GM23338 (cell line): ENCODE data around the gene ANKRD44.

Experiments
- EZH2 ChIP-seq: fragments of 200-600 bp; sonication (generic); IDR thresholded peaks from one replicate; pipeline ENCODE4 v1.8.0; 2017; ENCODE audit warnings: antibody characterized with exemption, mild to moderate bottlenecking, low read depth; ENCODE audit not compliant: unreplicated experiment
- POLR2AphosphoS5 ChIP-seq: IDR thresholded peaks from 2 replicates; pipeline ENCODE4 v1.6.1; 2016; ENCODE audit warnings: antibody characterized with exemption, low read depth
- TF ChIP-seq, protein P1 (sequence below), 2 experiments: fragments of 200-600 bp in 1 of 2; sonication (generic) in 1 of 2; conservative IDR thresholded peaks; 2 replicates each; pipeline versions ENCODE4 v1.5.1 to v1.6.1; 2016 to 2017; ENCODE audit warnings: antibody characterized with exemption in 2 of 2, low read depth in 2 of 2, mild to moderate bottlenecking in 2 of 2, moderate library complexity in 1 of 2

DNA sequence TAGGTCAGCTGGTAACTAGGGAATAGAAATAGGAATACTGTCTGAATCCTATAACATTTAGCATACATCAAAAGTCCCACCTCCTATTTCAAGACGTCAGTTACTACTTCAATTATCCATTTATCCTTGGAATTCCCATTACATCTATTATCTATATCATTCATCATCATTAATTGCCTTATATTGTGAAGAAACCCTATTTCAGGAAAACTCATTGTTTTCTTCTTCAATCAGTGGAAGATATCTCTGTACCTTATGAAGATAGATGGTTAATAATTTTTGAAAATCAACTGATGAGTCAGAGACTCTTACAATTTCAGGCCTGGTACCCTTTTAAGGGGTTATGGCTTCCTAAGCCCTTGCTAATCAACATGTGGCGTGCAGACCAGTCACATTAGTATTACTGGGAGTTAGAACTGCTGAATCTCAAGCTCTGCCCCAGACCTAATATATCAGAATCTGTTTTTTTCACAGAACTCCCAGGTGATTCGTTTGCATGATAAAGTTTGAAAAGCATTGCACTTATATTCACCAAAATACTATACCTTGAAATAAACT lies 314.7 kb downstream of the ANKRD44 start:
- no peak for TF ChIP-seq EZH2
- TF ChIP-seq, protein P1, sequence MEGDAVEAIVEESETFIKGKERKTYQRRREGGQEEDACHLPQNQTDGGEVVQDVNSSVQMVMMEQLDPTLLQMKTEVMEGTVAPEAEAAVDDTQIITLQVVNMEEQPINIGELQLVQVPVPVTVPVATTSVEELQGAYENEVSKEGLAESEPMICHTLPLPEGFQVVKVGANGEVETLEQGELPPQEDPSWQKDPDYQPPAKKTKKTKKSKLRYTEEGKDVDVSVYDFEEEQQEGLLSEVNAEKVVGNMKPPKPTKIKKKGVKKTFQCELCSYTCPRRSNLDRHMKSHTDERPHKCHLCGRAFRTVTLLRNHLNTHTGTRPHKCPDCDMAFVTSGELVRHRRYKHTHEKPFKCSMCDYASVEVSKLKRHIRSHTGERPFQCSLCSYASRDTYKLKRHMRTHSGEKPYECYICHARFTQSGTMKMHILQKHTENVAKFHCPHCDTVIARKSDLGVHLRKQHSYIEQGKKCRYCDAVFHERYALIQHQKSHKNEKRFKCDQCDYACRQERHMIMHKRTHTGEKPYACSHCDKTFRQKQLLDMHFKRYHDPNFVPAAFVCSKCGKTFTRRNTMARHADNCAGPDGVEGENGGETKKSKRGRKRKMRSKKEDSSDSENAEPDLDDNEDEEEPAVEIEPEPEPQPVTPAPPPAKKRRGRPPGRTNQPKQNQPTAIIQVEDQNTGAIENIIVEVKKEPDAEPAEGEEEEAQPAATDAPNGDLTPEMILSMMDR (conservative IDR thresholded peaks at IDR 0.05; ENCODE audit: low read depth in 2 of 2), result no peak
- TF ChIP-seq POLR2AphosphoS5, result no peak
